HEK293 (cell line): ENCODE measurements around the gene PCSK6.
A peak's percentile ranks its signal among the peaks of the same experiment; 100 is the strongest.

Experiments
- CTCF ChIA-PET: fragments of 350-600 bp; formaldehyde crosslinking; extraction: SDS; loops from one replicate; lab custom pipeline; 2021; ENCODE audit warnings: antibody characterized with exemption; lab: Yijun Ruan, JAX
- POLR2A ChIA-PET: fragments of 300-600 bp; formaldehyde crosslinking; extraction: SDS; loops from one replicate; lab custom pipeline; 2020; ENCODE audit warnings: antibody characterized with exemption, inconsistent platforms; lab: Yijun Ruan, JAX
- H3K27ac ChIP-seq: fragments of 200-500 bp; sonication (Bioruptor generic); 2 replicates; pipeline ENCODE4 v1.5.1; 2014; ENCODE audit warnings: low read depth, low read length, control low read depth, inconsistent platforms; ENCODE audit errors: extremely low read depth
- H3K36me3 ChIP-seq, 2 experiments: fragments of 200-500 bp in 1 of 2; sonication (Bioruptor generic) in 1 of 2; 1 replicate in 1 of 2; 2 replicates in 1 of 2; pipeline ENCODE4 v1.5.1; 2014 to 2017; ENCODE audit warnings: inconsistent platforms in 2 of 2, low read length in 2 of 2; ENCODE audit not compliant: control insufficient read depth in 2 of 2, insufficient read depth in 1 of 2
- H3K4me1 ChIP-seq: fragments of 200-500 bp; sonication (Bioruptor generic); 2 replicates; pipeline ENCODE4 v1.5.1; 2014; ENCODE audit warnings: mild to moderate bottlenecking, low read length, inconsistent platforms; ENCODE audit not compliant: control insufficient read depth, insufficient read depth
- H3K4me3 ChIP-seq: 2 replicates; pipeline ENCODE4 v1.5.1; 2011; ENCODE audit warnings: low read depth, mild to moderate bottlenecking, control low read depth, low read length, moderate library complexity
- H3K9me3 ChIP-seq: fragments of 200-500 bp; sonication (Bioruptor generic); 2 replicates; pipeline ENCODE4 v1.5.1; 2014; ENCODE audit warnings: low read depth, low read length, inconsistent platforms; ENCODE audit not compliant: control insufficient read depth, insufficient read depth
- YY1 ChIP-seq: fragments of 450-650 bp; formaldehyde crosslinking; IDR thresholded peaks from 2 replicates; pipeline ENCODE4 v1.5.1; 2018; ENCODE audit warnings: missing biosample characterization, missing genetic modification characterization
- ZBTB1 ChIP-seq: fragments of 450-650 bp; formaldehyde crosslinking; IDR thresholded peaks from 2 replicates; pipeline ENCODE4 v1.5.1; 2016; ENCODE audit warnings: missing biosample characterization, missing genetic modification characterization
- ZIC2 ChIP-seq: fragments of 450-650 bp; formaldehyde crosslinking; IDR thresholded peaks from 2 replicates; pipeline ENCODE4 v1.5.1; 2016; ENCODE audit warnings: missing biosample characterization, missing genetic modification characterization
- ZNF146 ChIP-seq: fragments of 450-650 bp; formaldehyde crosslinking; IDR thresholded peaks from 2 replicates; pipeline ENCODE4 v1.5.1; 2016; ENCODE audit warnings: missing biosample characterization, missing genetic modification characterization
- ZNF157 ChIP-seq: fragments of 450-650 bp; formaldehyde crosslinking; IDR thresholded peaks from 2 replicates; pipeline ENCODE4 v1.5.1; 2016; ENCODE audit warnings: missing biosample characterization, missing genetic modification characterization
- ZNF169 ChIP-seq: fragments of 450-650 bp; formaldehyde crosslinking; IDR thresholded peaks from 2 replicates; pipeline ENCODE4 v1.5.1; 2016; ENCODE audit warnings: missing biosample characterization, missing genetic modification characterization
- ZNF341 ChIP-seq: fragments of 450-650 bp; formaldehyde crosslinking; IDR thresholded peaks from 2 replicates; pipeline ENCODE4; 2016; ENCODE audit warnings: low read depth, missing biosample characterization, missing genetic modification characterization
- ZNF561 ChIP-seq: fragments of 450-650 bp; IDR thresholded peaks from 2 replicates; pipeline ENCODE4 v1.5.1; 2018; ENCODE audit warnings: missing biosample characterization, missing genetic modification characterization, borderline replicate concordance
- TF ChIP-seq, protein P1 (sequence below): fragments of 450-650 bp; formaldehyde crosslinking; IDR thresholded peaks from 2 replicates; pipeline ENCODE4 v1.5.1; 2016; ENCODE audit warnings: missing biosample characterization, missing genetic modification characterization, low read depth
- TF ChIP-seq, protein P2 (sequence below): fragments of 450-650 bp; formaldehyde crosslinking; IDR thresholded peaks from 2 replicates; pipeline ENCODE4 v1.5.1; 2016; ENCODE audit warnings: missing biosample characterization, missing genetic modification characterization, borderline replicate concordance
- TF ChIP-seq, protein P3 (sequence below): fragments of 450-650 bp; formaldehyde crosslinking; IDR thresholded peaks from 2 replicates; pipeline ENCODE4 v1.5.1; 2016; ENCODE audit warnings: missing biosample characterization, missing genetic modification characterization
- TF ChIP-seq, protein P4 (sequence below): fragments of 450-650 bp; IDR thresholded peaks from 2 replicates; pipeline ENCODE4 v1.5.1; 2018; ENCODE audit warnings: missing biosample characterization, mild to moderate bottlenecking, missing genetic modification characterization

Gene PCSK6

DNA sequence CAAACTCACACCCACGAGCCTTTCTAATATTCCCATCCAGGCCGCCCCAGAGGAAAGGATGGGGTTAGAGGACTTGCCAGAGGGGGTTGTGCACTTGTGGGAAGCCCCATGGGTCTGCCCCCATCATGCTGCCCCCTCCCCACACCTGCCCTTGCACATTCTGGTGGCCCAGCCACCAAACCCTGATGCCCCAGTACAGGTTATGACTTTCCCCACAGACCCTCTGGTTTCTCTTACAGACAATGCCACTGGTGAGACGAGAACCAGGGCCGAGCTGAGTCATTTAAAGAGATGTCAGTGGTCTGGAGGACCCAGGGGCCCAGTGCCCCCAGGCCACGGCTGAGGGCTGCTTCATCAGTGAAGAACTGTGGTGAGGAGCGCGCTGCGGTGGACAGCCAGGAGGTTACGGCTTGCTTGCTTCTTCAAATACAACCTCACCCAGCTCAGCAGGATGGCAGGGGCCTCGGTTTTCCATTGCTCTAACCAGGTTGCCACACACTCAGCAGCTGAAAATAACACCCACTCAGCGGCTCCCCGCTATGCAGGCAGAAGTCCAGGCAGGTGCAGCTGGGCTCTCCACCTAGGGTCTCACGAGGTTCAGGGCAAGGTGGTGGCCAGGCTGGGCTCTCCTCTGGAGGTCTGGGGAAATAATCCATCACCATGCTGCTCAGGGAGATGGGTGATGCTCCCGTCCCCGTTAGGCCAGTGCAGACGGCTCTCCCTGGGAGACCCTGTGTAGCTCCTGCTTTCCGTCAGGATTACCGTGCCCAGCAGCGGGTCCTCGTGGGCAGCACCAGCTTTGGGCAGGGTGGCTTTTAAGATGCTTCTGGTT lies 180.7 kb downstream of the PCSK6 start (continued):
- TF ChIP-seq, protein P1, sequence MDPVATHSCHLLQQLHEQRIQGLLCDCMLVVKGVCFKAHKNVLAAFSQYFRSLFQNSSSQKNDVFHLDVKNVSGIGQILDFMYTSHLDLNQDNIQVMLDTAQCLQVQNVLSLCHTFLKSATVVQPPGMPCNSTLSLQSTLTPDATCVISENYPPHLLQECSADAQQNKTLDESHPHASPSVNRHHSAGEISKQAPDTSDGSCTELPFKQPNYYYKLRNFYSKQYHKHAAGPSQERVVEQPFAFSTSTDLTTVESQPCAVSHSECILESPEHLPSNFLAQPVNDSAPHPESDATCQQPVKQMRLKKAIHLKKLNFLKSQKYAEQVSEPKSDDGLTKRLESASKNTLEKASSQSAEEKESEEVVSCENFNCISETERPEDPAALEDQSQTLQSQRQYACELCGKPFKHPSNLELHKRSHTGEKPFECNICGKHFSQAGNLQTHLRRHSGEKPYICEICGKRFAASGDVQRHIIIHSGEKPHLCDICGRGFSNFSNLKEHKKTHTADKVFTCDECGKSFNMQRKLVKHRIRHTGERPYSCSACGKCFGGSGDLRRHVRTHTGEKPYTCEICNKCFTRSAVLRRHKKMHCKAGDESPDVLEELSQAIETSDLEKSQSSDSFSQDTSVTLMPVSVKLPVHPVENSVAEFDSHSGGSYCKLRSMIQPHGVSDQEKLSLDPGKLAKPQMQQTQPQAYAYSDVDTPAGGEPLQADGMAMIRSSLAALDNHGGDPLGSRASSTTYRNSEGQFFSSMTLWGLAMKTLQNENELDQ (tag by site-specific recombination): no peak
- TF ChIP-seq ZNF341 (tag by site-specific recombination): no peak
- TF ChIP-seq ZNF146 (tag by site-specific recombination): no peak
- TF ChIP-seq, protein P2, sequence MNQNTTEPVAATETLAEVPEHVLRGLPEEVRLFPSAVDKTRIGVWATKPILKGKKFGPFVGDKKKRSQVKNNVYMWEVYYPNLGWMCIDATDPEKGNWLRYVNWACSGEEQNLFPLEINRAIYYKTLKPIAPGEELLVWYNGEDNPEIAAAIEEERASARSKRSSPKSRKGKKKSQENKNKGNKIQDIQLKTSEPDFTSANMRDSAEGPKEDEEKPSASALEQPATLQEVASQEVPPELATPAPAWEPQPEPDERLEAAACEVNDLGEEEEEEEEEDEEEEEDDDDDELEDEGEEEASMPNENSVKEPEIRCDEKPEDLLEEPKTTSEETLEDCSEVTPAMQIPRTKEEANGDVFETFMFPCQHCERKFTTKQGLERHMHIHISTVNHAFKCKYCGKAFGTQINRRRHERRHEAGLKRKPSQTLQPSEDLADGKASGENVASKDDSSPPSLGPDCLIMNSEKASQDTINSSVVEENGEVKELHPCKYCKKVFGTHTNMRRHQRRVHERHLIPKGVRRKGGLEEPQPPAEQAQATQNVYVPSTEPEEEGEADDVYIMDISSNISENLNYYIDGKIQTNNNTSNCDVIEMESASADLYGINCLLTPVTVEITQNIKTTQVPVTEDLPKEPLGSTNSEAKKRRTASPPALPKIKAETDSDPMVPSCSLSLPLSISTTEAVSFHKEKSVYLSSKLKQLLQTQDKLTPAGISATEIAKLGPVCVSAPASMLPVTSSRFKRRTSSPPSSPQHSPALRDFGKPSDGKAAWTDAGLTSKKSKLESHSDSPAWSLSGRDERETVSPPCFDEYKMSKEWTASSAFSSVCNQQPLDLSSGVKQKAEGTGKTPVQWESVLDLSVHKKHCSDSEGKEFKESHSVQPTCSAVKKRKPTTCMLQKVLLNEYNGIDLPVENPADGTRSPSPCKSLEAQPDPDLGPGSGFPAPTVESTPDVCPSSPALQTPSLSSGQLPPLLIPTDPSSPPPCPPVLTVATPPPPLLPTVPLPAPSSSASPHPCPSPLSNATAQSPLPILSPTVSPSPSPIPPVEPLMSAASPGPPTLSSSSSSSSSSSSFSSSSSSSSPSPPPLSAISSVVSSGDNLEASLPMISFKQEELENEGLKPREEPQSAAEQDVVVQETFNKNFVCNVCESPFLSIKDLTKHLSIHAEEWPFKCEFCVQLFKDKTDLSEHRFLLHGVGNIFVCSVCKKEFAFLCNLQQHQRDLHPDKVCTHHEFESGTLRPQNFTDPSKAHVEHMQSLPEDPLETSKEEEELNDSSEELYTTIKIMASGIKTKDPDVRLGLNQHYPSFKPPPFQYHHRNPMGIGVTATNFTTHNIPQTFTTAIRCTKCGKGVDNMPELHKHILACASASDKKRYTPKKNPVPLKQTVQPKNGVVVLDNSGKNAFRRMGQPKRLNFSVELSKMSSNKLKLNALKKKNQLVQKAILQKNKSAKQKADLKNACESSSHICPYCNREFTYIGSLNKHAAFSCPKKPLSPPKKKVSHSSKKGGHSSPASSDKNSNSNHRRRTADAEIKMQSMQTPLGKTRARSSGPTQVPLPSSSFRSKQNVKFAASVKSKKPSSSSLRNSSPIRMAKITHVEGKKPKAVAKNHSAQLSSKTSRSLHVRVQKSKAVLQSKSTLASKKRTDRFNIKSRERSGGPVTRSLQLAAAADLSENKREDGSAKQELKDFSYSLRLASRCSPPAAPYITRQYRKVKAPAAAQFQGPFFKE (tag by site-specific recombination): no peak
- TF ChIP-seq ZNF169 (tag by site-specific recombination): no peak
- no peak for TF ChIP-seq ZNF561 (tag by site-specific recombination)
- TF ChIP-seq YY1 (tag by site-specific recombination): no peak
- TF ChIP-seq ZBTB1 (tag by site-specific recombination): no peak

DNA sequence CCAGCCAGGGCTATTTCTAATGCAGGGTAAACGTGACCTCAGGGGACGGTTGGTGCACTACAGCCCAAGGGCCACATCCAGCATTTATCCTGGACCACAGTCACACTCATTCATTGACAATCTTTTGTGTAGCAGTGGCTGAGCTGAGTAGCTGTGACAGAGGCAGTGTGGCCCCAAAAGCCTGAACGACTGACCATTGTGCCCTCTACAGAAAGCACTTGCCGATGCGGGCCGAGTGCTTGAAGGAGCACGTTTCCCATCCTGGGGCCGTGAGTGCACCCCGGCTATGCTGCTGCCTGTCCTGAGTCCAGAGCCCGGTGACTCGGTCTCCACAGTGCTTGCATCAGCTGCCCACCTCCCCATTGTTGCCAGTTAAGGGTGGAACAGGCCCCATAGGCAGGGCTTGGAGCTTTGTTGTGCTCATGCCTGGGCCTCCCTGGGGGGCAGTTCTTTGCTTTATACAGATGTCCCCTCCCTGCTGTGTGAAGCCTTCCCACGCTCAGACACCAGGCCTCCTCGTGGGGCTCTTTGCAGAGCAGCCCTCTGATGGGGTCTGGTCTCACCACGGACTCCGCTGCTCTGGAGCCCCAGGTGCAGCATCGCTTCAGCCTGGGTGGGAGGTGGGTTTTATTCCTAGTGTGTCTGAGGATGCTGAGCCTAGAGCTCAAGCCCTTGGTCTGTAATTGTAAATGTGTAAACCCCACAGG lies 181.5 kb downstream of the PCSK6 start:
- Histone ChIP-seq H3K9me3 (no peaks in the 10 kb centered on the region), H3K4me1 (no peaks in the 10 kb centered on the region), H3K36me3 (peaks cover 0 to 11% of the 10 kb centered on the region in 2 experiments; a peak in 2 of 3 replicates), H3K4me3 (no peak overlapping the region), H3K27ac (no peak overlapping the region)
- peak; percentile 33; the same call in 1 of the 2 replicates for TF ChIP-seq ZIC2 (tag by site-specific recombination)
- TF ChIP-seq, protein P3, sequence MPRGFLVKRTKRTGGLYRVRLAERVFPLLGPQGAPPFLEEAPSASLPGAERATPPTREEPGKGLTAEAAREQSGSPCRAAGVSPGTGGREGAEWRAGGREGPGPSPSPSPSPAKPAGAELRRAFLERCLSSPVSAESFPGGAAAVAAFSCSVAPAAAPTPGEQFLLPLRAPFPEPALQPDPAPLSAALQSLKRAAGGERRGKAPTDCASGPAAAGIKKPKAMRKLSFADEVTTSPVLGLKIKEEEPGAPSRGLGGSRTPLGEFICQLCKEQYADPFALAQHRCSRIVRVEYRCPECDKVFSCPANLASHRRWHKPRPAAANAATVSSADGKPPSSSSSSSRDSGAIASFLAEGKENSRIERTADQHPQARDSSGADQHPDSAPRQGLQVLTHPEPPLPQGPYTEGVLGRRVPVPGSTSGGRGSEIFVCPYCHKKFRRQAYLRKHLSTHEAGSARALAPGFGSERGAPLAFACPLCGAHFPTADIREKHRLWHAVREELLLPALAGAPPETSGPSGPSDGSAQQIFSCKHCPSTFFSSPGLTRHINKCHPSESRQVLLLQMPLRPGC: no peak
- TF ChIP-seq, protein P4, sequence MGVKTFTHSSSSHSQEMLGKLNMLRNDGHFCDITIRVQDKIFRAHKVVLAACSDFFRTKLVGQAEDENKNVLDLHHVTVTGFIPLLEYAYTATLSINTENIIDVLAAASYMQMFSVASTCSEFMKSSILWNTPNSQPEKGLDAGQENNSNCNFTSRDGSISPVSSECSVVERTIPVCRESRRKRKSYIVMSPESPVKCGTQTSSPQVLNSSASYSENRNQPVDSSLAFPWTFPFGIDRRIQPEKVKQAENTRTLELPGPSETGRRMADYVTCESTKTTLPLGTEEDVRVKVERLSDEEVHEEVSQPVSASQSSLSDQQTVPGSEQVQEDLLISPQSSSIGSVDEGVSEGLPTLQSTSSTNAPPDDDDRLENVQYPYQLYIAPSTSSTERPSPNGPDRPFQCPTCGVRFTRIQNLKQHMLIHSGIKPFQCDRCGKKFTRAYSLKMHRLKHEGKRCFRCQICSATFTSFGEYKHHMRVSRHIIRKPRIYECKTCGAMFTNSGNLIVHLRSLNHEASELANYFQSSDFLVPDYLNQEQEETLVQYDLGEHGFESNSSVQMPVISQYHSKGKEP (tag by site-specific recombination): no peak
- no peak for TF ChIP-seq ZNF157 (tag by site-specific recombination)
- POLR2A ChIA-PET: no interaction called here
- CTCF ChIA-PET: no interaction called here
